Panc1 (cell line): ENCODE measurements around the gene IP6K1.

ENCODE experiments used
- CTCF ChIP-seq: fragments of 450-650 bp; IDR thresholded peaks from 2 replicates; pipeline ENCODE4 v1.5.1; 2017; ENCODE audit warnings: mild to moderate bottlenecking
- SIN3A ChIP-seq: IDR thresholded peaks from 2 replicates; pipeline ENCODE4 v1.6.1; 2012; ENCODE audit warnings: low read depth, mild to moderate bottlenecking, low read length, moderate library complexity, borderline replicate concordance; ENCODE audit not compliant: insufficient read depth

GRCh38 chr3:49700453-49701128 is 85.8 kb downstream of the IP6K1 start:
- TF ChIP-seq SIN3A: no peak
- TF ChIP-seq CTCF: no peak; the same call in 1 of the 2 replicates
